NCI-H128 (cell line): ENCODE measurements around the gene GSAP.

Source experiments
- DNase-seq: peaks from one replicate; lab custom pipeline; 2025; ENCODE audit not compliant: unreplicated experiment; lab: John Stamatoyannopoulos, UW

Gene GSAP

GRCh38 chr7:77409739-77410547 is 6.2 kb downstream of the GSAP start:
- DNase-seq = no peak

DNA sequence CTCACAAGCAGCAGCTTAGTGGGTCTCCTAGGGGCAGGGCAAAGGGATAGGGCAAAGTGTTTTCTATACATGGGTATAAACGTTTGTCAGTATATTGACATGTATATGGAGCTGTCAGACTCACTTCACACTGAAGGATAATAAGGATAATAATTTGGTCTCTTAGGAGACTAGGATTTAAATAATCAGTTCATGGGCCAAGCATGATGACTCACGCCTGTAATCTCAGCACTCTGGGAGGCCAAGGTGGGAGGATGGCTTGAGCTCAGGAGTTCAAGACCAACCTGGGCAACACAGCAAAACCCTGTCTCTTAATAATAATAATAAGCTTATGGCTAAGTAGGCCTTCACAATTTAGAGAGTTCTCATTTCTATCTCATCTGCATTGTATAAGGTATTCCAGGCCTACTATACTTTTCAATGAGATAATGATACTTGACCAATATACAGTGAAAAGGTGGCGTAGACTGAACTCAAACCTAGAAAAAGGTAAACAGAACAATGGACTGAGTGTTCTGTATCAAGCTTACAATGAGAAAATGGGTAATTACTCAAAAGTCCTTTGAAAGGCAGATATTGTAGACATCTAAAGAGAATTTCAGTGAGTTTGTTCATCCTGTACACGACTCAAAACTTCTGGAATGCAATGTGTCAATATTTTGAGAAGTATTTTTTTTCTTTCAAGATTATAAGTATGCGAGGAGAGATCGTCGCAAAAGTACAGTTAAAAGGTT is 7.0 kb downstream of the GSAP start:
- no peak for DNase-seq

DNA sequence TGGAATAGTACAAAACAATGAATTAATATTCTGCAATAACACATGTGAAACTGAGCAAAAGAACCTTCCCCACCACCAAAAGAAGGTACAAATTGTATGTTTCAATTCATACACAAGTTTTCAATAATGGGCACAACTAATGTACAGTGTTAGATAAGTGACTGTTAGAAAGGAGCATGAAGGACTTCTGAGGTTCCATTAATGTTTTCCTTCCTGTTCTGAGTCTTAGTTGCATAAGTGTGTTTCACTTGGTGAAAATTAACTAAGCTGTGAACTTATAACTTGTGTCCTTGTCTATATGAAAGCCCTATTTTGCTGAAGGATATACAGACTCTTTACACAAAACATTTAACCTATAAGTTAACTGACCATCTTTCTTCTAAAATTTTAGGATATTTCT is 8.2 kb downstream of the GSAP start:
- DNase-seq = no peak

GRCh38 chr7:77406421-77406820 is 9.7 kb downstream of the GSAP start:
- DNase-seq = no peak

DNA sequence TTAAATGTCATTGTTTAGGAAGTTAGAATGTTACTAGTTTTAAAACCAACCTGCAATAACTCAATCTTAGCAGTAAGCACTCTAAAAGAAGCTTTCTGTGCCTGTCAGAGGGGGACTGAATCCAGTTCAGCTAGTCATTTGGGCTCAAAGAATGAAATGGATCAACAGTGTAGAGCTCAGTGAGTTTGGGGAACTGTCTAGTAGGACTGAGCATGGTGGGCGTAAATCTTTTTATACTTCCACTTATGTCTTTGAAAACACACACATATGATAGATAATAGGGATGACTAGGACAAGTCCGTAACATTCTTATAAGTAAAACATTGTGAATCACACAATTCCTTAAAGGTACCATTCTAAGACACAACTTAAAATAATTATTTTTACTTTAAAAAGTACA is 11.5 kb downstream of the GSAP start:
- no peak for DNase-seq

GRCh38 chr7:77403957-77404356 is 12.2 kb downstream of the GSAP start:
- DNase-seq = no peak

GRCh38 chr7:77402818-77403217 is 13.3 kb downstream of the GSAP start:
- DNase-seq = no peak

DNA sequence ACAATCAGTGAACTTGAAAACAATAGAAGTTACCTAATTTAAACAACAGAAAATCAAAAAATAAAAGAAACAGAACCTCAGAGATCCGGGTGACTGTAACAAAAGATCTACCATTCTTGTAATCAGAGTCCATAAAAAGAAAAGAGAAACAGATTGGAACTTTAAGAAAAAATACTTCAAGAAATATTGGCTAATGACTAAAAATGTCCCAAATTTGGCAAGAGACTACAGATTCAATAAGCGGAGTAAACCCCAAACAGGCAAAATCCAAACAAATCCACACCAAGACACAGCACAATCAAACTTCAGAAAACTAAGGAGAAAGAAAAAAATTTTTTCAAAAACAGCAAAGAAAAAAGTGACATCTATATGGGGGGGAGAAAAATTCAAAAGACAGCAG is 15.1 kb downstream of the GSAP start:
- no peak for DNase-seq

- DNase-seq = no peak
Observed at GRCh38 chr7:77399816-77400215, 16.3 kb downstream of the GSAP start.

GRCh38 chr7:77396894-77397547 is 19.1 kb downstream of the GSAP start:
- no peak for DNase-seq

- DNase-seq = peak; percentile 15
Observed at GRCh38 chr7:77395626-77396025, 20.5 kb downstream of the GSAP start.

DNA sequence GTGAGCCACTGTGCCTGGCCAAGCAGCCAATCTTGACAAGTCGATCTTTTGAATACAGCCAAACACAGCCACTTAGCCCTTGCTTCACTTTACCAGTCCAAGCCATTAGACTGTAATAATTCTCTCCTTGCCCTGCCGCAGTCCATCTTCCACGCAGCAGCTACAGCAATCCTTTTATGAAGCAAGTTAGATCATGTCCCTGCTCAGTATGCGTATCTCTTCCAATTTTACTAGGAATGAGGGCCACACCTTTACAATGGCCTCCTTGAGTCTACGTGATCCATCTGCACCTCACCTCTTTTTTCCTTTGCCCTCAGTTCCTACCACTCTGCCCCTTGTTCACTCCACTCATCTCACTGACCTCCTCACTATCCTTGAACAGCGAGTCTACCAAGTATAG is 22.2 kb downstream of the GSAP start:
- DNase-seq = no peak

DNA sequence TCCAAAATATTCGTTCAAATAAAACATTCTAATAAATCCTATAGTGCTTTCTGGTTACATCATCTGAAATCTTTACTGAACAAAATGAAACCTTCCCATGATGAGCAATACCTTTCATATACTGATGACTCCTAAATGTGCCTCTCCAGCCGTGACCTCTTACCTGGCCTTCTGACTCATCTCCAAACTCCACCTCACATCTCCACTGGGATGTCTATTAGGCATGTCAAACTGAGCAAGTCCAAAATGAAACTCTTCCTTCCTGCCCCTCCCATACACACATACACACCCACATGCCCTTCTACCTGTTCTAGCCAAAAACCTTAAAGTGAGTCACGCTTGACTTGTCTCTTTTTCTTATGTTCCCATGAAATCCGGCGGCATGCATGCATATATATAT is 22.9 kb downstream of the GSAP start:
- DNase-seq = no peak

DNA sequence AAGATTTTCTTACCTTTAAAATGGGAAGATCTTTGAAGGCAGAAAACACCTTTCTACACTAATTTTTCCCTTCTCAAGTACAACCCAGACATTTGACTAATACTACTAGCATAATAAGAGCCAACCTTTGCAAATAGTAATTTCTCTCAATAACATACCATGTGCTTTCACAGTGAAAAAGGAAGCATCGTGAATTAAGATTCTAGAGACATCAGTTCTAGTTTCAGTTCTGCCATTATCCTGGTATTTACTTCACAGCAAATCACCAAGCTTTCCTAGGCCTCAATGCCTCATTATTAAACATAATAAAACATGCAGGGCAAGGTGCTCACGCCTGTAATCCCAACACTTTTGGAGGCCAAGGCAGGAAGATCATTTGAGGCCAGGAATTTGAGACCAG is 24.9 kb downstream of the GSAP start:
- DNase-seq = no peak

GRCh38 chr7:77388055-77388641 is 28.0 kb downstream of the GSAP start:
- no peak for DNase-seq

DNA sequence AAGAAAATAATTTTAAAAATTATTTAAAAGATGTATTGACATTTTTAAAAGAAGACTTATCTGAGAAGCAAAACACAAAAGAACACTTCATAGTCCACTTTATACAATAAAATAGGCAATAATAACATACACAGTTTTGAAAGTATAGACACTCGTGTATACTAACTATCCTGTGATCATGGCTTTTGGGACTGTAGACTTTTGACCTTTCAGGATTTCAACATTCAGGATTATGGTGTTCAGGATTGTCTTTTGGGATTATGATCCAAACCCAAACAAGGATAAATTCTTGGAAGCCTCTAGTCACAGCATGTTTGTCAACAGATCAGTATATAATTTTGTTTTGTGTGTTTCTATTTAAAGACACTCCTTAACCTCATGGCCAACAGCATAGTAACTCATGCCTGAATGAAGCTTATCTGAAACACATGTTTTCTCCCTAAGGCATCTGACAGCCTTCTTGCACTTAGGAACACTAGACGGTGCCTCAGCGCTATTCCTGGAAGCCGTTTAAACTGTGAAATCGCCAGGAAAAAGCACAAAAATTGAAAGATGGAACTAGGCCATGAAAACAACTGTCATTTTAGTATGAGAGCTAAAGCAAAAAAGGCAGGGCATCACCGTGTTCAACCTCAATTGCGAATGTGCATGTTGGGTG is 29.9 kb downstream of the GSAP start:
- DNase-seq = no peak

DNA sequence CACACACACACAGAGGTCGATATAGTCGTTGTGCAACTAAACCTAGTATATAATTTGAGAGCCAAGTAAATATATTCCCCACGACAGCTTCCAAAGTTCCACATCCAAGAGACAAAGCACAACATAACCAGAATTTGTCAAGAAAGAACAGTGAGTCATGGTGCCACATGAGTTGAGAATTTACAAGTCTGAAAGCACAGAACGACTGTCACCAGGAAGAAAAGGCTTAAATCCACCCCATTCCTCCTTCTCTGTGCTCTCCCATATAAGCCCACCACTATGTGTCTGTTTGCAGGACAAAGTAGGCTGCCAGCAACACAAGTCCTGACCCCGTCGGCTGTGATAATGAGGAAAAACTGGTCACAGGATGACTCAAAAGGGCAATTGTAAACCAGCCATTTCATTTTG is 32.8 kb downstream of the GSAP start:
- no peak for DNase-seq

DNA sequence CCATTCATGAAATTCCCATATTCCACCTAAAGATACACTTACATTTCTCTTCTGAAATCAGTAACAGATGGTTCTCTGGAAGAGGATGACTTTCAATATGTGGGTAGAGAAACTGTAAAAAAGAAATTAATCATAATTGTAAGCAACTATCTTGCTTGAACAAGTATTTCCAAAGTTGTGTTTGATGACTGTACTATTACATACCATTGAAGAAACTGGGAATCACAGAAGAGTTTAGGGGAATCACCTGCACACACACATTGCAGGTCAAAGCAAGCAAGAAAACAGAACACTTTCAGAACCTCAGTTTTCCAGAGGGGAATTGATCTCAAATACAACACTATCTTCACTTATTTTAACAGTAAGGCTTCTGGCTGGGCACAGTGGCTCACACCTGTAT is 33.6 kb downstream of the GSAP start:
- DNase-seq = no peak

DNA sequence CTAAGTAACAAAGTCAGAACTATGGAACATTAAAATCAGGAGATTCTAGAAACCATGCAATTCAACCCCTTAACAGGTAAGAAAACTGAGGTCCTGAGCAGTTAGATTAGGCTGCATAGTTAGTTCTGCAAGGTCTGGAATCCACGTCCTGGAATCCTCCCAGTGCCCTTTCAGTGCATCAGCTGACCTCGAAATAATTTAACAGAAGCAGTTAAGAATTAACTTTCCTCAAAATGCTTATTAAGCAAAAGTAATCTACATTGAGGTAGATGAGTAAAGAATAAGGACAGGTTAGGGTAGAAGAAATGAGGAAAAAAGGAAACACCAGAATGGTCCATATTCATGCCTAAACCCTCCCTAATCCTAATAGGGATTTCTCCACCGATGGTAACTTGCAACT is 37.6 kb downstream of the GSAP start:
- no peak for DNase-seq

GRCh38 chr7:77370606-77371005 is 45.5 kb downstream of the GSAP start:
- no peak for DNase-seq

DNA sequence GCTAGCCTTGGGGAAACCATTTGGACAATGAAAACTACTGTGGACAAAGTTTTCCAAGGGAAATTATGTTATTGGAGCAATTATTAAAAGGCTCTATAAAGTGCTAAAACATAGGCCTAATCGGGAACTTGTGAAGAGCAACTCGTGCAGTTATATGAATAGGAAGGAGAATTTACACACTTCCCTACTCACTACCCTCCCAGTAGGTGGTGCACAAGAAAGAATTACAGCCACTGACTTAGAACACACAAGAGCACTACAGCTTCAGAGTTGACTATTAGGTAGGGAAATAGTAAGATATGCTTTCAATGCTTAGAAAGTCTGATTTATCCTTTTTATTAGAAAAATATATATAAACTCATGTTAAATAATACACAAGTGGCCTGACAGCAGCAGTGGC is 47.2 kb downstream of the GSAP start:
- no peak for DNase-seq
